ENCODE results near the gene CENPT. TPM values are rescaled to one million over a fixed set of nuclear protein-coding genes. Genes with fewer than 3 reads are reported as not detected.

Gene CENPT
- total and polyA plus RNA-seq, 2 donors from 2014 or later: 25.3 to 42.5 TPM

DNA sequence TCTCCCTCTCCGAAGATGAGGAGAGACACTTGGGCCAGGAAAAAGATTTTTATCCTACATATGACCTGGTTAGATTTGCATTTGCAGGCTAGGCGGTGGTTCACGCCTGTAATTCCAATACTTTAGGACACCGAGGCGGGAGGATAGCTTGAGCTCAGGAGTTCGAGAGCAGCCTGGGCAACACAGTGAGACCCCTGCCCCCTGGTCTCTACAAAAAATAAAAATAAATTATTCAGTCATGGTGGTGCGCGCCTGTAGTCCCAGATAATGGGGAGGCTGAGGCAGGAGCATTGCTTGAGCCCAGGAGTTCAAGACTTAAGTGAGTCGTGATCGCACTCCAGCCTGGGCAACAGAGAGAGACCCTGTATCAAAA, 13.3 kb downstream of the CENPT start:
- peaks cover 0 to 12% (median 3%) of the 10 kb centered on the region in 3 donors for H3K4me1 ChIP-seq (ENCODE audit: control insufficient read depth in 2 of 3, insufficient read depth in 2 of 3, low read depth in 1 of 3, low read length in 3 of 3)
- TF ChIP-seq, protein P1, sequence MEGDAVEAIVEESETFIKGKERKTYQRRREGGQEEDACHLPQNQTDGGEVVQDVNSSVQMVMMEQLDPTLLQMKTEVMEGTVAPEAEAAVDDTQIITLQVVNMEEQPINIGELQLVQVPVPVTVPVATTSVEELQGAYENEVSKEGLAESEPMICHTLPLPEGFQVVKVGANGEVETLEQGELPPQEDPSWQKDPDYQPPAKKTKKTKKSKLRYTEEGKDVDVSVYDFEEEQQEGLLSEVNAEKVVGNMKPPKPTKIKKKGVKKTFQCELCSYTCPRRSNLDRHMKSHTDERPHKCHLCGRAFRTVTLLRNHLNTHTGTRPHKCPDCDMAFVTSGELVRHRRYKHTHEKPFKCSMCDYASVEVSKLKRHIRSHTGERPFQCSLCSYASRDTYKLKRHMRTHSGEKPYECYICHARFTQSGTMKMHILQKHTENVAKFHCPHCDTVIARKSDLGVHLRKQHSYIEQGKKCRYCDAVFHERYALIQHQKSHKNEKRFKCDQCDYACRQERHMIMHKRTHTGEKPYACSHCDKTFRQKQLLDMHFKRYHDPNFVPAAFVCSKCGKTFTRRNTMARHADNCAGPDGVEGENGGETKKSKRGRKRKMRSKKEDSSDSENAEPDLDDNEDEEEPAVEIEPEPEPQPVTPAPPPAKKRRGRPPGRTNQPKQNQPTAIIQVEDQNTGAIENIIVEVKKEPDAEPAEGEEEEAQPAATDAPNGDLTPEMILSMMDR (IDR thresholded peaks at IDR 0.05; ENCODE audit: borderline replicate concordance, extremely low read depth, insufficient read depth): no peak
- intact Hi-C loops (cut with DNase I): no loop called here
- no peak overlapping the region for H3K27ac ChIP-seq (ENCODE audit: low read depth in 2 of 2, low read length in 2 of 2)
- H3K36me3 ChIP-seq (ENCODE audit: control insufficient read depth in 2 of 3, insufficient read depth in 3 of 3, low read length in 3 of 3): peaks cover 0 to 17% (median 10%) of the 10 kb centered on the region in 3 donors
- FAIRE-seq (no peak), DNase-seq (no peak)
- H3K4me3 ChIP-seq (ENCODE audit: low read length in 3 of 3): peak overlapping the region; percentile 31 to 87 (median 57)
- no peaks in the 10 kb centered on the region for H3K27me3 ChIP-seq (ENCODE audit: control insufficient read depth, insufficient read depth, low read length)
- no peaks in the 10 kb centered on the region for H3K9me3 ChIP-seq (ENCODE audit: control insufficient read depth in 2 of 3, insufficient read depth in 1 of 3, low read length in 3 of 3)
- H3K9ac ChIP-seq (ENCODE audit: low read length in 3 of 3): peak overlapping the region in 2 of 3 donors; percentile 43 to 81

DNA sequence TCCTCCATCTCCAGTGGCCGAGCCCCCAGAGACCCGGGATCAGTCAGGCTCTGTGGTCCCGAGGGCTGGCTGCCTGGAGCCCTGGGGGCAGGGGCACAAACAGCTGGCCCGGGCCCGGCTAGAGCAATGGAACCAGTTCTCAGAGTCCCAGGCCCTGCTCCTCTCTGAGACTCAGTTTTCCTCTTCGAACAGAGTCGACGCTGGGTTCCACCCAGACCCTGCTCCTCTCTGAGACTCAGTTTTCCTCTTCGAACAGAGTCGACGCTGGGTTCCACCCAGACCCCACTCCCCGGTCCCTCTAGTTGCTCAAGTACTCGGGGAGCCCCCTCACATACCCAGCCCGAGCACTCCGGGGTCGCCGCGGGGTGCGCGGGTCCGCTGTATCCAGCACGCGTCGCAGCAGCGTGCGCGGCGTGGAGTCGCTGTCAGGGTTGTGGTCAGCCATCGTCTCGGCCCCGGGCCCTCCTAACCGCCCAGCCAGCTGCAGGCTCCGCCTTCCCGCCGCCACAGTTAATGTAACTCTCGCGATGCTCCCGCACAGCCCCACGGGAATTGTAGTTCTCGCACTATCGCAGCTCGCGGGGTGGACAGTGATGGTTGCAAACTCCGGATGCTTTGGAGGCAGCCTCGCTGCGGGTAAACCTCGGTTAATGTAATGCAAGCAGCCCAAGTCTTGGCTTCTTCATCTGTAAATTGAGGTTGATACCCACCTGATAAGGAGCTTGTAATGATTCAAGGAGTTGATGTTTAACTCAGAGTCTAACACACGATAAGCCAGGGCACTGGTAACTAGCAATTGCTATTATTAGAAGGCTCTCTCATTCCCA, 13.9 kb downstream of the CENPT start:
- FAIRE-seq: no peak
- intact Hi-C loops (cut with DNase I): no loop called here
- H3K27ac ChIP-seq (ENCODE audit: low read depth in 2 of 2, low read length in 2 of 2): no peak overlapping the region

DNA sequence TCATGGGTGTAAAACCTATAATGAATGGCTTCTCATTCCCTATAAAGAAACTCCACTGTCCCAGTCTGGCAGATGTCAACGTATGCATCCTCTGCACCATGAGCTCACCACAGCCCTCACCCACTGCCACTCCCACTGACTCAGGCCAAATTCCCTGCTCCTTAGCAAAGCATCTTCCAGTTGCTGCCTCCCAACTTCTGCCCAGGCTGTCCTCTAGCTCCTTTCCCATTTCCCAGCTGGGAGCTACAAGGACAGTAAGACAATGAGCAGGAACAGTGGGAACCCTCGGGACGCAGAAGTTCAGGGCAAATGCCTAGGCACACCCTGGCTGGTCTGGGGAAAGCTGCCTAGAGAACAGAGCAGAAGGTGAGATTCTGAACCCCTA, 14.5 kb downstream of the CENPT start:
- Histone ChIP-seq H3K27ac (ENCODE audit: low read depth in 2 of 2, low read length in 2 of 2) (no peak overlapping the region), H3K9ac (ENCODE audit: low read length in 3 of 3) (peak overlapping the region; percentile 38 to 81 (median 38)), H3K4me1 (ENCODE audit: control insufficient read depth in 2 of 3, insufficient read depth in 2 of 3, low read depth in 1 of 3, low read length in 3 of 3) (peaks cover 0 to 12% (median 3%) of the 10 kb centered on the region in 3 donors), H3K27me3 (ENCODE audit: control insufficient read depth, insufficient read depth, low read length) (no peaks in the 10 kb centered on the region), H3K36me3 (ENCODE audit: control insufficient read depth in 2 of 3, insufficient read depth in 3 of 3, low read length in 3 of 3) (peaks cover 0 to 20% (median 10%) of the 10 kb centered on the region in 3 donors), H3K9me3 (ENCODE audit: control insufficient read depth in 2 of 3, insufficient read depth in 1 of 3, low read length in 3 of 3) (no peaks in the 10 kb centered on the region), H3K4me3 (ENCODE audit: low read length in 3 of 3) (peak overlapping the region; percentile 31 to 87 (median 57))
- TF ChIP-seq, protein P1 (IDR thresholded peaks at IDR 0.05; ENCODE audit: borderline replicate concordance, extremely low read depth, insufficient read depth): no peak
- DNase-seq (no peak), FAIRE-seq (no peak)
- intact Hi-C loops (cut with DNase I): no loop called here

More for the DNA sequence above, 13.9 kb downstream of the CENPT start:
- peak overlapping the region; percentile 31 to 87 (median 57) for H3K4me3 ChIP-seq (ENCODE audit: low read length in 3 of 3)
- peaks cover 0 to 12% (median 3%) of the 10 kb centered on the region in 3 donors for H3K4me1 ChIP-seq (ENCODE audit: control insufficient read depth in 2 of 3, insufficient read depth in 2 of 3, low read depth in 1 of 3, low read length in 3 of 3)
- DNase-seq: peak; percentile 94 to 97 (median 96)
- H3K9me3 ChIP-seq (ENCODE audit: control insufficient read depth in 2 of 3, insufficient read depth in 1 of 3, low read length in 3 of 3): no peaks in the 10 kb centered on the region
- H3K27me3 ChIP-seq (ENCODE audit: control insufficient read depth, insufficient read depth, low read length): no peaks in the 10 kb centered on the region
- H3K36me3 ChIP-seq (ENCODE audit: control insufficient read depth in 2 of 3, insufficient read depth in 3 of 3, low read length in 3 of 3): peaks cover 0 to 17% (median 10%) of the 10 kb centered on the region in 3 donors
- TF ChIP-seq, protein P1 (IDR thresholded peaks at IDR 0.05; ENCODE audit: borderline replicate concordance, extremely low read depth, insufficient read depth): no peak
- peak overlapping the region; percentile 43 to 81 (median 47) for H3K9ac ChIP-seq (ENCODE audit: low read length in 3 of 3)

Data from kidney (tissue), 14 donors.